ENCODE data around the gene CEP85L. TPM values are rescaled to one million over a fixed set of nuclear protein-coding genes. Genes with fewer than 3 reads are reported as not detected.

Gene CEP85L
- total RNA-seq, 1 experiment from 2014 or later, result 4.9 TPM

GRCh38 chr6:118460958-118461470, 190.4 kb downstream of the CEP85L start:
- Histone ChIP-seq H3K4me2 (ENCODE audit: low read length) (no peak overlapping the region), H3K9me2 (ENCODE audit: insufficient read depth) (no peaks in the 10 kb centered on the region), H3K9me3 (ENCODE audit: control insufficient read depth in 1 of 2, insufficient read depth in 1 of 2, low read depth in 1 of 2, low read length in 2 of 2) (no peaks in the 10 kb centered on the region), H3K4me3 (replicated peaks in 1 of 2; ENCODE audit: low read depth in 1 of 2, low read length in 2 of 2) (no peak overlapping the region), H4K20me1 (ENCODE audit: insufficient read depth) (no peaks in the 10 kb centered on the region), H3K27me3 (ENCODE audit: insufficient read depth, low read length) (no peaks in the 10 kb centered on the region), H3K4me1 (ENCODE audit: control insufficient read depth in 1 of 2, insufficient read depth in 2 of 2, low read length in 2 of 2) (no peaks in the 10 kb centered on the region), H3K9ac (ENCODE audit: low read length) (no peak overlapping the region), H2AFZ (ENCODE audit: low read depth, low read length, poor library complexity, severe bottlenecking) (no peak overlapping the region), H3K79me2 (ENCODE audit: insufficient read depth, low read length) (no peaks in the 10 kb centered on the region), H3K36me3 (ENCODE audit: control insufficient read depth in 1 of 2, insufficient read depth in 2 of 2, low read length in 2 of 2) (no peaks in the 10 kb centered on the region), H3K27ac (ENCODE audit: low read depth, low read length) (no peak overlapping the region)
- TF ChIP-seq EZH2phosphoT487 (IDR thresholded peaks at IDR 0.05; ENCODE audit: borderline replicate concordance) (no peak), ZNF274 (IDR thresholded peaks at IDR 0.05; ENCODE audit: low read depth, low read length) (no peak), TCF7L2 (IDR thresholded peaks at IDR 0.05; ENCODE audit: borderline replicate concordance, extremely low read depth, insufficient read depth, insufficient read length) (no peak), ZFX (IDR thresholded peaks at IDR 0.05) (no peak), FOSL1 (IDR thresholded peaks at IDR 0.05; ENCODE audit: low read depth) (no peak), POLR2AphosphoS5 (IDR thresholded peaks at IDR 0.05; ENCODE audit: low read depth, low read length) (no peak)
- ChIA-PET RAD21 (ENCODE audit: low non-redundant PET in 1 of 2, low total read pairs in 2 of 2, uncharacterized antibody in 2 of 2, unreplicated experiment in 2 of 2) (no interaction called here), POLR2A (no interaction called here), CTCF (no interaction called here)
- DNase-seq (ENCODE audit: low read depth, low spot score), result no peak
- intact Hi-C loops (cut with micrococcal nuclease), result no loop called here
- ATAC-seq, result no peak
- BruUV-seq (replicated peaks), result no TSS peak

GRCh38 chr6:118456982-118457381, 194.4 kb downstream of the CEP85L start:
- H3K79me2 ChIP-seq (ENCODE audit: insufficient read depth, low read length), result no peaks in the 10 kb centered on the region
- no peak overlapping the region for H3K4me3 ChIP-seq (replicated peaks in 1 of 2; ENCODE audit: low read depth in 1 of 2, low read length in 2 of 2)
- no peak overlapping the region for H3K4me2 ChIP-seq (ENCODE audit: low read length)
- no peaks in the 10 kb centered on the region for H3K4me1 ChIP-seq (ENCODE audit: control insufficient read depth in 1 of 2, insufficient read depth in 2 of 2, low read length in 2 of 2)
- H2AFZ ChIP-seq (ENCODE audit: low read depth, low read length, poor library complexity, severe bottlenecking), result no peak overlapping the region
- no peaks in the 10 kb centered on the region for H4K20me1 ChIP-seq (ENCODE audit: insufficient read depth)
- no peaks in the 10 kb centered on the region for H3K36me3 ChIP-seq (ENCODE audit: control insufficient read depth in 1 of 2, insufficient read depth in 2 of 2, low read length in 2 of 2)
- H3K27me3 ChIP-seq (ENCODE audit: insufficient read depth, low read length), result no peaks in the 10 kb centered on the region
- no peak for ATAC-seq
- POLR2A ChIA-PET, result no interaction called here
- H3K9me2 ChIP-seq (ENCODE audit: insufficient read depth), result no peaks in the 10 kb centered on the region
- no peak overlapping the region for H3K9ac ChIP-seq (ENCODE audit: low read length)
- H3K27ac ChIP-seq (ENCODE audit: low read depth, low read length), result no peak overlapping the region
- no TSS peak for BruUV-seq (replicated peaks)
- DNase-seq (ENCODE audit: low read depth, low spot score), result no peak
- TF ChIP-seq YY1 (IDR thresholded peaks at IDR 0.05; ENCODE audit: extremely low read depth, insufficient replicate concordance, low read depth, low read length), result no peak
- TF ChIP-seq CTCF (IDR thresholded peaks at IDR 0.05 in 2 of 3, conservative IDR thresholded peaks at IDR 0.05 in 1 of 3; ENCODE audit: borderline replicate concordance in 1 of 3, insufficient read depth in 1 of 3, low read depth in 2 of 3, low read length in 2 of 3), result no peak
- no peak for TF ChIP-seq RAD21 (IDR thresholded peaks at IDR 0.05; ENCODE audit: low read depth)
- no peak for TF ChIP-seq POLR2A (IDR thresholded peaks at IDR 0.05; ENCODE audit: borderline replicate concordance, extremely low read depth, insufficient read depth, insufficient read length)
- TF ChIP-seq POLR2AphosphoS5 (IDR thresholded peaks at IDR 0.05; ENCODE audit: low read depth, low read length), result no peak
- TF ChIP-seq ATF3 (IDR thresholded peaks at IDR 0.05), result no peak
- TF ChIP-seq ZBTB33 (IDR thresholded peaks at IDR 0.05; ENCODE audit: extremely low read depth, insufficient replicate concordance, low read length), result no peak
- no peak for TF ChIP-seq ZFX (IDR thresholded peaks at IDR 0.05)
- no peak for TF ChIP-seq CEBPB (IDR thresholded peaks at IDR 0.05; ENCODE audit: low read depth)
- TF ChIP-seq SRF (IDR thresholded peaks at IDR 0.05; ENCODE audit: low read depth), result no peak
- TF ChIP-seq ZNF274 (IDR thresholded peaks at IDR 0.05; ENCODE audit: low read depth, low read length), result no peak
- no peak for TF ChIP-seq CBX3 (IDR thresholded peaks at IDR 0.05; ENCODE audit: low read depth)
- TF ChIP-seq MAX (IDR thresholded peaks at IDR 0.05), result no peak
- no peak for TF ChIP-seq SP1 (IDR thresholded peaks at IDR 0.05; ENCODE audit: low read depth)
- TF ChIP-seq EZH2phosphoT487 (IDR thresholded peaks at IDR 0.05; ENCODE audit: borderline replicate concordance), result no peak
- no peak for TF ChIP-seq TCF7L2 (IDR thresholded peaks at IDR 0.05; ENCODE audit: borderline replicate concordance, extremely low read depth, insufficient read depth, insufficient read length)
- CTCF ChIA-PET, result no interaction called here
- no peaks in the 10 kb centered on the region for H3K9me3 ChIP-seq (ENCODE audit: control insufficient read depth in 1 of 2, insufficient read depth in 1 of 2, low read depth in 1 of 2, low read length in 2 of 2)
- RAD21 ChIA-PET (ENCODE audit: low non-redundant PET in 1 of 2, low total read pairs in 2 of 2, uncharacterized antibody in 2 of 2, unreplicated experiment in 2 of 2), result no interaction called here
- intact Hi-C loops (cut with micrococcal nuclease), result no loop called here

Measured in HCT116 (cell line).